AG09309 (cell line): ENCODE measurements around the gene LBH.

Experiments
- DNase-seq: peaks from one replicate; pipeline ENCODE4 v3.0.0-alpha.2; 2010; ENCODE audit warnings: low read depth
- H3K4me3 ChIP-seq: 2 replicates; pipeline ENCODE4 v1.5.1; 2011; ENCODE audit warnings: mild to moderate bottlenecking, low read depth, low read length, moderate library complexity; ENCODE audit not compliant: control insufficient read depth
- CTCF ChIP-seq: IDR thresholded peaks from 2 replicates; pipeline ENCODE4 v1.5.1; 2011; ENCODE audit warnings: mild to moderate bottlenecking, low read depth, low read length, inconsistent platforms; ENCODE audit not compliant: insufficient read depth, control insufficient read depth; ENCODE audit errors: missing control alignments

LBH gene

GRCh38 chr2:30213326-30213725 is 18.0 kb upstream of the LBH start:
- TF ChIP-seq CTCF: no peak
- DNase-seq: no peak
- H3K4me3 ChIP-seq: no peak overlapping the region

- H3K4me3 ChIP-seq: no peak overlapping the region
- no peak for DNase-seq
- TF ChIP-seq CTCF: no peak
These were observed 17.3 kb upstream of the LBH start for GRCh38 chr2:30213907-30214463.

- no peak overlapping the region for H3K4me3 ChIP-seq
- TF ChIP-seq CTCF: no peak
- DNase-seq: no peak
These were observed 15.2 kb upstream of the LBH start for GRCh38 chr2:30216157-30216556.

GRCh38 chr2:30217644-30218337 is 13.5 kb upstream of the LBH start:
- no peak for TF ChIP-seq CTCF
- DNase-seq: no peak
- no peak overlapping the region for H3K4me3 ChIP-seq

GRCh38 chr2:30218338-30218713 is 13.0 kb upstream of the LBH start:
- no peak for TF ChIP-seq CTCF
- no peak for DNase-seq

GRCh38 chr2:30218814-30219213 is 12.5 kb upstream of the LBH start:
- no peak for TF ChIP-seq CTCF
- H3K4me3 ChIP-seq: no peak overlapping the region
- no peak for DNase-seq

More at GRCh38 chr2:30218338-30218713, 13.0 kb upstream of the LBH start:
- no peak overlapping the region for H3K4me3 ChIP-seq
